ENCODE measurements around the gene MYO3B.

DNA sequence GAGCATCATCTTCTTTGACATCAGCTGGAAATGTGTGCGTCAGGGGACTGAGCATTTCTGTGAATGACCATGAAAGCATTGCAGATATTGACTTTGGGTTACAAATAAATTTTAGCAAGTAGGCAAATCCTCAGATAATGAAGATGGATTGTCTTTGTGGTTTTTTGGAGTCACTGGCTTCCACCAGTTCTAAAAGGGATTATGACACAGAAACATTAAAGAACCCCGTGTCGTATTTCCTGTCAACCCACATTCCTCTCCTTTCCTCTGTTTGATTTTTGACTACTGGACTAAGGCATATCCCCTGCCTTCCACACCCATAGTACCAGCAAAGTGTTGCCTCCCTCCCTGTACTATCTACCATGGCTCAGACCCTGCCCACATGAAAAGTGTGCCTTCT is 268.1 kb downstream of the MYO3B start:
- TF ChIP-seq, protein P1, sequence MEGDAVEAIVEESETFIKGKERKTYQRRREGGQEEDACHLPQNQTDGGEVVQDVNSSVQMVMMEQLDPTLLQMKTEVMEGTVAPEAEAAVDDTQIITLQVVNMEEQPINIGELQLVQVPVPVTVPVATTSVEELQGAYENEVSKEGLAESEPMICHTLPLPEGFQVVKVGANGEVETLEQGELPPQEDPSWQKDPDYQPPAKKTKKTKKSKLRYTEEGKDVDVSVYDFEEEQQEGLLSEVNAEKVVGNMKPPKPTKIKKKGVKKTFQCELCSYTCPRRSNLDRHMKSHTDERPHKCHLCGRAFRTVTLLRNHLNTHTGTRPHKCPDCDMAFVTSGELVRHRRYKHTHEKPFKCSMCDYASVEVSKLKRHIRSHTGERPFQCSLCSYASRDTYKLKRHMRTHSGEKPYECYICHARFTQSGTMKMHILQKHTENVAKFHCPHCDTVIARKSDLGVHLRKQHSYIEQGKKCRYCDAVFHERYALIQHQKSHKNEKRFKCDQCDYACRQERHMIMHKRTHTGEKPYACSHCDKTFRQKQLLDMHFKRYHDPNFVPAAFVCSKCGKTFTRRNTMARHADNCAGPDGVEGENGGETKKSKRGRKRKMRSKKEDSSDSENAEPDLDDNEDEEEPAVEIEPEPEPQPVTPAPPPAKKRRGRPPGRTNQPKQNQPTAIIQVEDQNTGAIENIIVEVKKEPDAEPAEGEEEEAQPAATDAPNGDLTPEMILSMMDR (IDR thresholded peaks at IDR 0.05) = no peak
- TF ChIP-seq POLR2AphosphoS5 (IDR thresholded peaks at IDR 0.05) (no peak), POLR2A (IDR thresholded peaks at IDR 0.05) (no peak)

Measured in prostate gland (tissue), 2 donors.